AG10803 (cell line): Measurements from ENCODE around the gene TBC1D22A.

Source experiments
- DNase-seq: peaks from one replicate; pipeline ENCODE4 v3.0.0; 2010; ENCODE audit warnings: low read depth
- H3K4me3 ChIP-seq: 2 replicates; pipeline ENCODE4 v1.5.1; 2011; ENCODE audit warnings: mild to moderate bottlenecking, low read length, control low read depth
- TF ChIP-seq, protein P1 (sequence below): conservative IDR thresholded peaks from 2 replicates; pipeline ENCODE4 v1.5.1; 2011; ENCODE audit warnings: mild to moderate bottlenecking, low read length, control low read depth, inconsistent platforms

Gene TBC1D22A

DNA sequence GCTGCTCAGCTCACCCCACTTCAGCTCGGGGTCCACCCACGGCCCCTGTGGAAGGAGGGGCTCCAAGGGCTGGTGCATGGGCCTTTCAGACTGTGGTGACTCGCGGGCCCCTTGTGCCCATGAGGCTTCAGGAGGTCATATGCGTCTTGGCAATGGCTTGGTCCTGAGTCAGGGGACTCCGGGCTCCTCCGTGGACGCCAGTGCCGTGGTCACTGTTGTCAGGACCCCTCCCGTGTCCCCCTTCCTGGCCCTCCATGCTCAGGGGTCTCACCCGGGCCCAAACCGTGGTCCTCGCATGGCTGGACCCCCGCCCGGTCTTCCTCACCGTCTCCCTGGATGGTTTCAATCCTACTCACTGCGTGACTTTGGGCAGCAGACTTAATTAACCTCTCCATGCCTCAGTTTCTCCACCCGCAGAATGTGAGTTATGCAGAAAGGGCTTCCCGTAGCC, 436.4 kb downstream of the TBC1D22A start:
- no peak overlapping the region for H3K4me3 ChIP-seq
- TF ChIP-seq, protein P1, sequence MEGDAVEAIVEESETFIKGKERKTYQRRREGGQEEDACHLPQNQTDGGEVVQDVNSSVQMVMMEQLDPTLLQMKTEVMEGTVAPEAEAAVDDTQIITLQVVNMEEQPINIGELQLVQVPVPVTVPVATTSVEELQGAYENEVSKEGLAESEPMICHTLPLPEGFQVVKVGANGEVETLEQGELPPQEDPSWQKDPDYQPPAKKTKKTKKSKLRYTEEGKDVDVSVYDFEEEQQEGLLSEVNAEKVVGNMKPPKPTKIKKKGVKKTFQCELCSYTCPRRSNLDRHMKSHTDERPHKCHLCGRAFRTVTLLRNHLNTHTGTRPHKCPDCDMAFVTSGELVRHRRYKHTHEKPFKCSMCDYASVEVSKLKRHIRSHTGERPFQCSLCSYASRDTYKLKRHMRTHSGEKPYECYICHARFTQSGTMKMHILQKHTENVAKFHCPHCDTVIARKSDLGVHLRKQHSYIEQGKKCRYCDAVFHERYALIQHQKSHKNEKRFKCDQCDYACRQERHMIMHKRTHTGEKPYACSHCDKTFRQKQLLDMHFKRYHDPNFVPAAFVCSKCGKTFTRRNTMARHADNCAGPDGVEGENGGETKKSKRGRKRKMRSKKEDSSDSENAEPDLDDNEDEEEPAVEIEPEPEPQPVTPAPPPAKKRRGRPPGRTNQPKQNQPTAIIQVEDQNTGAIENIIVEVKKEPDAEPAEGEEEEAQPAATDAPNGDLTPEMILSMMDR, result no peak
- DNase-seq, result no peak

DNA sequence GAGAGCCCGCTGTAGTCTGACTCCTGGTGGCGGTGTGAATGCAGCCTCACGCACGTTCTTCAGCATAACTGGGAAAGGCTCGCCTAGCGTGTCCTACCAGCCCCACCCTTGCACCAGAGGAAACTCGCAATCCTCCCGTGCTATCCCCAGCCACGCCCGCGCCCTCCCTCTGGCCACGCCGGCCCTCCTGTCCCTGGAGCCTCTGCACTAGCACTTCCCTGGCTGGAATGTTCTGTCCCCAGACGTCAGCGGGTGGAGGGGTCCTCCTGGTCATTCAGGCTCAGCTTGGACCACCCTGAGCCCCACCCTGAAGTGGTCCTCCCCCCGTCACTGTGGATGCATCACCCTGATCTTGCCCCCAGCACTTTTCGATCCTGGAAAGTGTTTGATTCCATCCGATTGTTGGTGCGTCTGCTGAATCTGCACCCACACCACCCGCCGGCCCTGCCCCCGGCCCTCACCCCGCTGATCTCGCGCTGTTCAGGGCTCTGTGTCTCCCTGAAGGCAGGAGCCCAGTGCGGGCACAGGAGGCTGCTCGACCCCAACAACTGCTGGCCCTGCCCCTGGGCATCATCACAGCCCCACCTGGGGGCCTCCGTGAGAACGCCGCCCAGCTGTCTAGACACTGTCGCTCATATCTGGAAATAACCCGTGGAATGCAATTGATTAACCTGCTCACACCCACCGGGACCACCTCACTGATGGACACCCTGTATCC, 437.0 kb downstream of the TBC1D22A start:
- TF ChIP-seq, protein P1, result no peak
- no peak for DNase-seq
- no peak overlapping the region for H3K4me3 ChIP-seq

DNA sequence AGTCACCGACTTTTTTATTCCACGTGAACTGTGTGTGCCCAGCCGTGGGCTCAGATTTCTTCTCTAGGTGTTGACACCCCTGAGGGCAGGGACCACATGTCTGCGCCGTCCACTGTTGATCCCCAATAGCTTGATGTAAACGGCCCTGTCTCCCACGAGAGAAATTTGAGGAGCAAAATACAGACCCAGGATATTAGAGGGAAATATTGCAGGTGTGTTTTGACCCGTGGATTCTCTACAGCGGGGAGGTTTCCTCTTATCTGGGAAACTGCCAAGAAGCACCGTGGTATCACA, 437.5 kb downstream of the TBC1D22A start:
- no peak overlapping the region for H3K4me3 ChIP-seq
- DNase-seq, result no peak
- TF ChIP-seq, protein P1, result no peak

DNA sequence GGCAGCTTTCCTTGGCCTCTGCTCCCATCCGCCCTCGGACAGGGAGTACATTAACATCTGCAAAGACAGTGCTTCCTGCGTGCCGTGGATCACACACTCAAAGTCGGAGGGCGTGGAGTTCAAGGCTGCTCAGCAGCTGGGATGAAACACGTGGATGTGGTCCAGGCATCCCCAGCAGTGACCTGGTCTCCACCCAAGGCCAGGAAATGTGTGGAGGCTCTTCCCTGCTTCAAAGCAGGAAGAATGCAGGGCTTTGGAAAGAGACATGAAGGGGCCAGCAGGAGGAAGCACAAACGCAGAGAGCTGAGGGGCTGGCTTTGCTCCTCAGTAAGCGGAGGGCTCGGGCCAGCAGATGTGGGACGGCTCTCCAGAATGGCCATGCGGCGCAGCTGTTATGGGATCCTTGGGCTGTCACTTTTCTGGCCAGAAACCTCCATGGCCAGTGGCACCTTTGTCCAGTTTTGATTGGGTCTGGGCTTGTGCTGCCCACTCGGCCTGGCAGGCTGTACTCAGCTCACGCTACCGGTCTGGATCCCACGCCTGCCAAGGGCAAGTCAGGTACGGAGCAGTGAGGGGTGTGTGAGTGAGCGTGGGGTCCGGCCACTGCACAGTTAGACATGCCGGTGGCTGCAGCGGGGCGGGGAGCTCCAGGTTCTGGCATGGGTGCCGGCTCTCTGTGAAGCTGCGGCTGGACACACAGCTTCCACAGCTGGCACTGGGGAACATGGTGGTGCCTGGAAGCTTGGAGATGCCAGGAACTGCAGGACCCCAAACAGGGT, 438.0 kb downstream of the TBC1D22A start:
- no peak for DNase-seq
- H3K4me3 ChIP-seq, result no peak overlapping the region
- TF ChIP-seq, protein P1, result no peak; the same call in 1 of the 2 replicates

DNA sequence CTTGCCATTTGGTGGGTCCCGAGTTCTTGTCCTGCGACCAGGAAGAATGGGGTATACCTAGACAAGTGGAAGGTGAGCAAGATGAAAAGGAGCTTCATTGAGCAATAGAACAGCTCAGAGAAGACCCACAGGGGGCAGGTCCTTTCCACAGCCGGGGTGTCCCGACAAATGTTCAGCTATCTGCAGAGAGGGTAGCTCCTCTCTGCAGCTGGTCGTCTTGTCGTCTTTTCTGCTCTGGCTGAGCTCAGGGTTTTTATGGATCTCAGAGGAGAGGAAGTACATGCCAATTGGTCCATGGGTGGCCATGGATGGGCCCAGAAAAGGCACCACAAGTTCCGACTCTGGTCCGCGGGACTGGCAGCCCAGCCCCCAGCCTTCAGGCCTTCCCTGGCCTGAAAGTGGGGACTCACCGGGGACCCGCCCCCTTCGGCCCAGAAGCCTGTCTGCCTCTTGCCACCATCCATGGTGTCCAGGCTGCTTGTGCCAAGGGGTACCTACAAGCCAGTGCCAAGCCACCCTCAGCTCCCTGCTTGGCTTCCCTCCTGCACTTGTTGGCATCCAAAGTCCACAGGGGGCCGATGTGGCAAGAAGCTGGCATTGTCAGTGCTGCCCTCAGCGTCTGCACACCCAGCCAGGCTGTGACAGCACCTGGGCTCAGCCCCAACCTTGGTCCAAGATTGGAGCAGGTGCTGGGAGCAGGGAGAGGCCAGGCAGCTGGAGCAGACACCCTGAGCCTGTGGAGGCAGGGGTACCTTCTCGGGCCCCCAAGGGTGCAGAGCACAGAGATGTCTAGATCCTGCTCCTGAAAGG, 438.9 kb downstream of the TBC1D22A start:
- H3K4me3 ChIP-seq, result no peak overlapping the region
- no peak for DNase-seq
- TF ChIP-seq, protein P1, result no peak

DNA sequence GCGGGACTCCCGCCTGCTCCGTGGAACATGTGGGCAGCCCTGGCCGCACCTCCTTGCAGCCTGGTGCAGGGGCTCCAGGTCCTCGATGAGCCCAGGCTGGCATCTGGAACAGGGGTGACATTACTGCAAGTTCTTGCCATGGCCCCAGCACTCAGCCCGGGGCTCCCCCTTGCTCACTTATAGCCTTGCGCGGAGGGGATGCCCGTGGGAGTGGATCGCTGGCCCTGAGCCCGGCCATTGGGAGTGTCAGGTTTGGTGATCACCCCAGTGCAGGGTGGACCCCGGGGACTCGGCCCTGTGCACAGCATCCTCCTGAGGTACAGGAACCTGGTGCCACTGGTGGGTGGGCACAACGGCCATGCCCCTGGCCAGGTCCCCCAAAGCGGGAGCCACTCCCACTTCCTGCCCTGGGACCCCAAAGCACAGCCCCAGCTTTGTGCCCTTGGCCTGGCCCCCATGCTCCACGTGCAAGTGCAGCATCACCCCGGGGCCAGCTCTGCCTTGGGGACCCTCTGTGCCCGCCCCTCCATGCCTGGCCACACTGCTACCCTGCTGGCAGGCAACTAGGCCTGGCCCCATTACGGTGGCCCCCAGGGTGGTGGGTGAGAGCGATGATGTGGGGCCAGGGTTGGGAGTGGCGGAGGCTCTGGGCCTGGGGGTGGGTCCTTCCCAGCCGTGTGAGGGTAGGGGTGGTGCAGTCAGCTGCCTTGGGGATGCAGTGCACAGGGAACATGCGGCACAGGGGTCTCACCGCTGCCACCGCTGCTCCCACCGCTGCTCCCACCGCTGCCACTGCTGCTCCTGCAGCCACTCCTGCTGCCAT, 439.8 kb downstream of the TBC1D22A start:
- TF ChIP-seq, protein P1, result no peak
- no peak for DNase-seq
- H3K4me3 ChIP-seq, result no peak overlapping the region
